Fibroblast of lung (primary cell): ENCODE results near the gene CAMTA1.

ENCODE experiments used
- CTCF ChIP-seq, 2 donors: IDR thresholded peaks in 1 of 2; conservative IDR thresholded peaks in 1 of 2; 1 replicate in 1 of 2; 2 replicates in 1 of 2; pipeline ENCODE4 v1.5.1; 2011 to 2012; ENCODE audit warnings: low read length in 2 of 2, control low read depth in 1 of 2, inconsistent platforms in 1 of 2, low read depth in 1 of 2, mild to moderate bottlenecking in 1 of 2
- EZH2 ChIP-seq: IDR thresholded peaks from 2 replicates; pipeline ENCODE4 v1.5.1; 2012; ENCODE audit warnings: low read length, control low read depth, mild to moderate bottlenecking; ENCODE audit errors: missing control alignments

GRCh38 chr1:6955357-6956094 lies 170.3 kb downstream of the CAMTA1 start:
- TF ChIP-seq CTCF (conservative IDR thresholded peaks at IDR 0.05 in 1 of 2, IDR thresholded peaks at IDR 0.05 in 1 of 2; ENCODE audit: low read depth in 1 of 2, low read length in 2 of 2) (no peak), EZH2 (no peak)
